Neutrophil (primary cell): Measurements from ENCODE around the gene BRPF3.

Experiments used
- H3K27ac ChIP-seq: fragments of 200-600 bp; sonication (generic); 2 replicates; pipeline ENCODE4 v1.5.1; 2016; ENCODE audit warnings: mild to moderate bottlenecking, moderate library complexity
- H3K27me3 ChIP-seq: fragments of 200-600 bp; sonication (generic); 2 replicates; pipeline ENCODE4 v1.6.0; 2016; ENCODE audit warnings: mild to moderate bottlenecking
- H3K36me3 ChIP-seq: fragments of 200-600 bp; sonication (generic); 2 replicates; pipeline ENCODE4 v1.5.1; 2017
- H3K4me1 ChIP-seq, 2 experiments: fragments of 200-600 bp in 1 of 2; sonication (generic) in 1 of 2; 1 replicate in 1 of 2; 2 replicates in 1 of 2; pipeline versions ENCODE4 v1.5.1 to v1.6.1; 2013 to 2016; ENCODE audit warnings: low read depth in 1 of 2, low read length in 1 of 2, mild to moderate bottlenecking in 1 of 2, moderate library complexity in 1 of 2; ENCODE audit not compliant: control insufficient read depth in 1 of 2, insufficient read depth in 1 of 2
- H3K4me3 ChIP-seq, 2 experiments: fragments of 200-600 bp in 1 of 2; sonication (generic) in 1 of 2; 1 replicate in 1 of 2; 2 replicates in 1 of 2; pipeline ENCODE4 v1.5.1; 2013 to 2016; ENCODE audit warnings: low read depth in 1 of 2, low read length in 1 of 2, mild to moderate bottlenecking in 1 of 2, moderate library complexity in 1 of 2
- H3K9me3 ChIP-seq: fragments of 200-600 bp; sonication (generic); 2 replicates; pipeline ENCODE4 v1.5.1; 2016
- TF ChIP-seq, protein P1 (sequence below): fragments of 200-600 bp; sonication (generic); IDR thresholded peaks from 2 replicates; pipeline ENCODE4 v1.5.1; 2016; ENCODE audit warnings: antibody characterized with exemption

The BRPF3 gene

GRCh38 chr6:36200998-36201596 lies 4.6 kb downstream of the BRPF3 start:
- Histone ChIP-seq H3K36me3 (peaks cover 29% of the 10 kb centered on the region), H3K27me3 (no peaks in the 10 kb centered on the region), H3K4me1 (peaks cover 62 to 69% of the 10 kb centered on the region in 2 experiments), H3K4me3 (no peak overlapping the region), H3K27ac (peak overlapping the region; percentile 59), H3K9me3 (no peaks in the 10 kb centered on the region)
- TF ChIP-seq, protein P1, sequence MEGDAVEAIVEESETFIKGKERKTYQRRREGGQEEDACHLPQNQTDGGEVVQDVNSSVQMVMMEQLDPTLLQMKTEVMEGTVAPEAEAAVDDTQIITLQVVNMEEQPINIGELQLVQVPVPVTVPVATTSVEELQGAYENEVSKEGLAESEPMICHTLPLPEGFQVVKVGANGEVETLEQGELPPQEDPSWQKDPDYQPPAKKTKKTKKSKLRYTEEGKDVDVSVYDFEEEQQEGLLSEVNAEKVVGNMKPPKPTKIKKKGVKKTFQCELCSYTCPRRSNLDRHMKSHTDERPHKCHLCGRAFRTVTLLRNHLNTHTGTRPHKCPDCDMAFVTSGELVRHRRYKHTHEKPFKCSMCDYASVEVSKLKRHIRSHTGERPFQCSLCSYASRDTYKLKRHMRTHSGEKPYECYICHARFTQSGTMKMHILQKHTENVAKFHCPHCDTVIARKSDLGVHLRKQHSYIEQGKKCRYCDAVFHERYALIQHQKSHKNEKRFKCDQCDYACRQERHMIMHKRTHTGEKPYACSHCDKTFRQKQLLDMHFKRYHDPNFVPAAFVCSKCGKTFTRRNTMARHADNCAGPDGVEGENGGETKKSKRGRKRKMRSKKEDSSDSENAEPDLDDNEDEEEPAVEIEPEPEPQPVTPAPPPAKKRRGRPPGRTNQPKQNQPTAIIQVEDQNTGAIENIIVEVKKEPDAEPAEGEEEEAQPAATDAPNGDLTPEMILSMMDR, result no peak

GRCh38 chr6:36201612-36202011 lies 5.1 kb downstream of the BRPF3 start:
- Histone ChIP-seq H3K4me3 (no peak overlapping the region), H3K9me3 (no peaks in the 10 kb centered on the region), H3K36me3 (peaks cover 29% of the 10 kb centered on the region), H3K27ac (peak overlapping the region; percentile 59), H3K27me3 (no peaks in the 10 kb centered on the region), H3K4me1 (peaks cover 66 to 73% of the 10 kb centered on the region in 2 experiments)
- TF ChIP-seq, protein P1, result no peak

GRCh38 chr6:36202101-36202500 lies 5.6 kb downstream of the BRPF3 start:
- peaks cover 34% of the 10 kb centered on the region for H3K36me3 ChIP-seq
- H3K4me3 ChIP-seq, result no peak overlapping the region
- H3K4me1 ChIP-seq, result peaks cover 70 to 78% of the 10 kb centered on the region in 2 experiments
- H3K9me3 ChIP-seq, result no peaks in the 10 kb centered on the region
- no peaks in the 10 kb centered on the region for H3K27me3 ChIP-seq
- peak overlapping the region; percentile 59 for H3K27ac ChIP-seq
- TF ChIP-seq, protein P1, result no peak

GRCh38 chr6:36204068-36204753 lies 7.7 kb downstream of the BRPF3 start:
- H3K4me3 ChIP-seq, result peak overlapping the region in 1 of 2 experiments; percentile 19
- H3K36me3 ChIP-seq, result peaks cover 54% of the 10 kb centered on the region
- H3K9me3 ChIP-seq, result no peaks in the 10 kb centered on the region
- TF ChIP-seq, protein P1, result no peak
- H3K4me1 ChIP-seq, result peaks cover 61% of the 10 kb centered on the region in 2 experiments
- H3K27me3 ChIP-seq, result no peaks in the 10 kb centered on the region
- H3K27ac ChIP-seq, result peak overlapping the region; percentile 69

GRCh38 chr6:36207155-36207554 lies 10.6 kb downstream of the BRPF3 start:
- H3K9me3 ChIP-seq, result no peaks in the 10 kb centered on the region
- peaks cover 63% of the 10 kb centered on the region for H3K36me3 ChIP-seq
- H3K4me3 ChIP-seq, result no peak overlapping the region
- H3K4me1 ChIP-seq, result peaks cover 49 to 50% of the 10 kb centered on the region in 2 experiments
- TF ChIP-seq, protein P1, result no peak
- H3K27me3 ChIP-seq, result no peaks in the 10 kb centered on the region
- H3K27ac ChIP-seq, result no peak overlapping the region
